Measurements from ENCODE around the gene PRLHR. TPM values are rescaled to one million over a fixed set of nuclear protein-coding genes. Genes with fewer than 3 reads are reported as not detected.
A peak's percentile ranks its signal among the peaks of the same experiment; 100 is the strongest.

Gene PRLHR
- total RNA-seq, 1 donor from 2014 or later = not detected

- no peak for DNase-seq (ENCODE audit: low read depth, low spot score)
Observed at GRCh38 chr10:118563373-118563890, 32.0 kb downstream of the PRLHR start.

GRCh38 chr10:118562851-118563250, 32.6 kb downstream of the PRLHR start:
- no peak for DNase-seq (ENCODE audit: low read depth, low spot score)

- DNase-seq (ENCODE audit: low read depth, low spot score) = peak; percentile 81
Observed at GRCh38 chr10:118557946-118558345, 37.5 kb downstream of the PRLHR start.

- no peak for DNase-seq (ENCODE audit: low read depth, low spot score)
Observed at GRCh38 chr10:118551535-118552100, 43.8 kb downstream of the PRLHR start.

- no peak for DNase-seq (ENCODE audit: low read depth, low spot score)
Observed at GRCh38 chr10:118547282-118547681, 48.2 kb downstream of the PRLHR start.

- DNase-seq (ENCODE audit: low read depth, low spot score) = no peak
Observed at GRCh38 chr10:118546479-118546878, 49.0 kb downstream of the PRLHR start.

- no peak for DNase-seq (ENCODE audit: low read depth, low spot score)
Observed at GRCh38 chr10:118545381-118545780, 50.1 kb downstream of the PRLHR start.

- no peak for DNase-seq (ENCODE audit: low read depth, low spot score)
Observed at GRCh38 chr10:118544401-118544948, 51.0 kb downstream of the PRLHR start.

GRCh38 chr10:118543714-118544400, 51.6 kb downstream of the PRLHR start:
- DNase-seq (ENCODE audit: low read depth, low spot score) = no peak

- no peak for DNase-seq (ENCODE audit: low read depth, low spot score)
Observed at GRCh38 chr10:118542745-118543144, 52.7 kb downstream of the PRLHR start.

GRCh38 chr10:118542205-118542604, 53.2 kb downstream of the PRLHR start:
- DNase-seq (ENCODE audit: low read depth, low spot score) = no peak

GRCh38 chr10:118541718-118542117, 53.7 kb downstream of the PRLHR start:
- DNase-seq (ENCODE audit: low read depth, low spot score) = no peak

Other genes with a start within 250 kb of the PRLHR start
- 27.4 and 30.6 TPM in 2 replicates for gene CACUL1, start 159.3 kb upstream of the PRLHR start, total RNA-seq

Data from pulmonary artery endothelial cell (primary cell).